ENCODE measurements around the gene ACO1. TPM values are rescaled to one million over a fixed set of nuclear protein-coding genes. Genes with fewer than 3 reads are reported as not detected.
"Not testable (repeated sequence)": the region's sequence is repeated elsewhere in the genome, so short reads cannot be mapped to it uniquely, and the experiment has no call there.

ACO1 gene
- 48.2 TPM for total RNA-seq

DNA sequence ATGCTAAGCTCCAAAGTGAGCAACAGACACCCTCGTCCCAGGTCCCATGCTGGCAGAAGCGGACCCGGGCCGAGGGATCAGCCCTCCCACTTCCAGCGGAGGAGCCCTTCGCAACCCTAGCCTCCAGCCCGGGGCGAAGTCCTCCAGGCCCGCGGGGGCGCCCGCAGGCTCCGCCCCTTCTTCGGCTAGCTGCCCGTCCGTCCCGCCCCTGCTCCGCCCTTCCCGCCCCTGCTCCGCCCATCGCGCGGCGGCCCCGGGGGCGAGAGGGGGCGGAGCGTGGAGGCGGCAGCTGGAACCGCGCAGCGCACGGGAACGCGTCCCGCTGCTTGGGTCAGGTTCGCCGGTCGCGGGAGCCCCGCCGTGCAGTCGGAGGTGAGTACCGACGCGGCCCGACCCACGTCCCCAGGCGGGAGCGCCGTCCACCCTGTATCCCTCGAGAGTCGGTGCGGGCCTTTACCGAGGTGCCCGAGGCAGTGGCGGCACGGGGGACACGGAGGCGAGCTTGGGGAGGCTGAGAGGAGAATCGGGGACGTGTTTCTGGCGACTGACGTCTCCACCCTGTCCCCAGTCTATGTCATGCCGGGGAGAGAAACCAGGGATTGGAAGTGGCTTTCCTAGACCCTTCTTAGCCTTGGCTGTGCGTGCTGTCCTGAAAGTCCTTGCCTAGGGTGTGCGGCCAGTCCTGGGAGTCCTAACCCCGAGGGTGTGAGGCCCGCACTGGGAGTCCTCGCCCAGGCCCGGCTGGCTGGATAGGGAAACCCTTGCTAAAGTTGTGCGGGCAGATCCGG lies at the start of gene ACO1:
Gene ACO1 (plus strand): TSS at position 280 of the 788 bp plus-strand sequence. CDS start 20,864 bp downstream, outside the sequence.
- DNase-seq (ENCODE audit: low spot score): peak; percentile 89

DNA sequence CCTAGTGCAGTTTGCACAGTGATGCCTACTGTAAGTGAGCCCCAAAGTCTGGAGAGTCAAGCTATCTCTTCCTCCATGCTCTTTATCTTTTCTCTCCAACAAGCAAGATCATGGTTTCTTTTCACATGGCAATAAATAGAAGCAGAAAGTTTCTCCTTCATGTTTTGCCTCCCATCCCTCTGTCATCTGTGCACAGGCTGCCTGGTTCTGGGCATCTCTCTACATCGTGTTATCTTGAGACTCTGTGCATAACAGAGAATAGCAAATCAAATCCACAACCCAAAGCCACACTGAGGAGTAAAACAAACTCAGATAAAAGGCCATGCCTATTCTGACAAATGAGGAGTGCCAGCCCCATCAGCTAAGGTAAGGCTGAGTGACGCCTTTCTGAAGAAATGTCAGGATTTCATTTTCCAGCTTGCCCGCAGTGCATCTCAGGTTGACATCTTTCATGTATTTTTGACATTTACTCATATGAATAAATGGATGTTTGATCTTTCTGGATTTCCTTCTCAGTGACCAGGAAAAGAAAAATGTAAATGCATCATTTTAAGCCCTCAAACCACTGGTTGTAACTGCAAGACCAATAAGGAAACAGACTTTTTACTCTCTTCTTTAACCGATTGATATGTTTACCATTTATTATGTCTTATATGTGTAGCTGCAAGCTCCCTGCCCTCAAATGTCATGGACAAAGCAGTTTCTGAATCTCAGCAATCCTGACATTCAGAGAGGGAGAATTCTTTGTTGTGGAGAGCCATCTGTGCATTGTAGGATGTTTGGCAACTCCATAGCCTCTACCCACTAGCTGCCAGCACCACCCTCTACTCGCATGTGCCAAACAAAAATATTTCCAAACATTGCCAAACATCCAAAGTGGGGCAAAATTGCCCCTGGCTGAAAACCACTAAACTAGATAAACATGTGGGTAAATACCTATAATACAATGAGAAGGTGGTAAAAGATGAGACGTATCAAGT lies 49.2 kb upstream of the ACO1 start:
- no peak for DNase-seq (ENCODE audit: low spot score)

DNA sequence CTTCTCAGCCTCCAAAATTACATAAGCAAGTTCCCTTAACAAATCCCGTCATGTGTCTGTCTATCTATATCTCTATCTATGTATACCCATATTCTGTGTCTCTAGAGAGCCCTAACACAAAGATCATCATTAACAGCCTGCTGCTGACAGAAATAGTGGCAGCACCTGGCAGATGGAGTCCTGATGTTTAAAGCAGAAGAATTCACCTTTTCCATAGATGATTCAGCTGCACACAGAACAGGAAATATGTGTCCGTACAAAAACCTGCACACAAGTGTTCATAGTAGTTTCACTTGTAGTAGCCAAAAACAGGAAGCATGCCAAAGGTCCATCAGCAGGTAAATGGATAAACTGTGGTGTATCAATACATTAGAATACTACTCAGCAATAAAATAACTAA lies 45.0 kb upstream of the ACO1 start:
- no peak for DNase-seq (ENCODE audit: low spot score)

DNA sequence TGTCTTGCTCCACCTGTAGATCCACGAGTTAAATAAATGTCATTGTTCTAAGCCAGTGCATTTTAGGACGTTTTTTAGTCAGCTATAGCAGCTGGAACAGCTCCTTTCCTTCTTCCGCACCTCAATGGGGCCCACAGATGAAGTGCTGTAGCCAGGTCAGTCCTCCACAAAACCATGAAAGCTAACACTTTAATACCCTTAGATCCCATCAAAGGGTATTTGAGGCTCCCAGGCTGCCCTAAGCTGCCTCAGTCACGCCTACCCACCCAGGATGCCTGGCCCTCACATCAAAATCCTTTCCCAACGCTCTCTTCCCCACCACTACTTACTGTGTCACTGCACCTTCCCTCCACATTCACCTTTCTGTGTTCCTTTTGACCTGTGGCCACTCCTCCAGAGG lies 44.1 kb upstream of the ACO1 start:
- no peak for DNase-seq (ENCODE audit: low spot score)

DNA sequence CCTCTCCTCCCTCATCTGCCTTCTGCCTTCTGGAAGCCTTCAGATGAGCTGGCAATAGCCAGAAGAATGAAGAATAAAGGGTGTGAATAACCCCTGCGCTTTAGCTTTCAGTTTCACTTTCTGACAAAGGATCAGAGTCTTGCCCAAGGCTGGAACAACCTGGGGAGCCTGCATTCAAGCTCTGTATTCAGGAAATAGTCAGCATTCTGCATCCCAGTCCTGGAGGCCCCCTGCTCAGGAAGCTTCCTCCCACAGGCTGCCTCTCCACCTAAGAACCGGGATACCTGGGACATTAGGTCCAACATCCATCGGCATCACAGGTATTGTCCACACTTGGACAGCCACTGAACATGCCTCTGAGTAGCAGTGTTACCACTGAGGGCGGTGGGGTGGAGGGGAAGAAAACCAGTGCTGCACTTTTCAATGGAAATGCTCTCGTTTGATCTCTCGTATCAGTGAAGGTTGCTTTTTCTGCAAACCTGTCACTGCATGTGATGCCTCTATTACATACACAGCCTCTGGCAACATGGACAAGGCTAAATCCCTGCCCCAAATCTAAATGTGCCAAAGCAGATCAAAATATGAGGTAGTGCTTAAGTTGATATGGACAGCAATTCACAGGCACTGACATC lies 39.8 kb upstream of the ACO1 start:
- DNase-seq (ENCODE audit: low spot score): no peak

DNA sequence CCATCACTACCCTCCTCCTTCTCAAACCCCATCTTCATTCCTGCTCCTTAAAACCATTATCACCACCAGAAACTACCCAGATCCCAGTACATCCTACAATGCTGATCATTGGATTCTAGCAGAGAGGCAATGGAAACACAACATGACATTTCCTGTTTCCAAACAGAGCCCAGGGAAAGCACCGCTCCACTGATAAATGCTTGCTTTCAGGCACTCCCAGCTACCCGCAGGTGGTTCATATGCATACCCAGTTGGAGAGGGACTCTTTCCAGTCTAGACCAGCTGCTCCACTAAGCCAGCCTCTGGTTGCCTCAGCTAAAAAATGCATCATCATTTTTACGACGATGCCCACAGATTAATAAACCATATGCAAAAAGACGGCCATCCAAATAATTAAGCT lies 39.2 kb upstream of the ACO1 start:
- DNase-seq (ENCODE audit: low spot score): no peak

DNA sequence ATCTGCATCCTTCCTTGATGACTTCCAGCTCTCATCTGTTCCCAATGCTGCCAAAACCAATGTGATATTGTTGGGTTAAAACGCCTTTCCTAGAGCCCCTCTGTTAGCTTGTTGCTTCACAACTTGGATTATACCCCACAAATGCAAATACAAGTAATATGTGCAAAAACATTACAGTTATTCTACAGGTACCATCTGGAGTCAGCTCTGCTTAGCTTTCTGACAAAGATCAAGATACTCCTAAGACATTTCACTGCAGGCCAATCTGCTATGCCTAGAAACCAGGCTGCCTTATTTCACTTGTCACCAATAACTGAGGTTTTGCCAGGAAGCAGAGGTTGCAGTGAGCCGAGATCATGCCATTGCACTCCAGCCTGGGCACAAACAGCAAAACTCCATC lies 36.9 kb upstream of the ACO1 start:
- no peak for DNase-seq (ENCODE audit: low spot score)

DNA sequence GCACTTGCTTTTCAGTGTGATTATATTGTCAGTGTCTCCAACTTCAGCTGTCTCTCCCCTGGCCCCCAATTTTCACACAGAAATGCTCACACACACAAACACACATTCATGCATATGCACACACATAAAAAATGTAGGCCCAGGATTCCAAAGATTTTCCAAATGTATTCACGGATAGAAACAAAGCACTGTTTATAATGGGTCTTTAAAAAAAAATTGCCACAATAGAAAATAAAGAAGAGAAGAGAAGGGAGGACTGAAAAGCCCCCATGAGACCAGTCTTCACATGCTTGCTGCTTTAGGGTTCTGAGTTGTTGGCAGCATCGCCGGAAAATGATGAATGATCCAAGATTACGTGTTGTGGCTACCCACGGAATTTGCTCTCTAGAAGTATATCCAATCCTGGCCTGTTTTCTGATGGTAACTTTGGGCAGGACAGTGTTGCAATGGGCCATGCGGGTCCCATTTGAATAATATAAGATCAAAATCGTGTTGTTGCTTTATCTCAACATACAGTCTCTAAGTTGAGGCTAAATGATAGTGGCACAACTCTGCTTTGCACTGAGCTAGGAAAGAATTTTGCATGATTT lies 36.2 kb upstream of the ACO1 start:
- no peak for DNase-seq (ENCODE audit: low spot score)

DNA sequence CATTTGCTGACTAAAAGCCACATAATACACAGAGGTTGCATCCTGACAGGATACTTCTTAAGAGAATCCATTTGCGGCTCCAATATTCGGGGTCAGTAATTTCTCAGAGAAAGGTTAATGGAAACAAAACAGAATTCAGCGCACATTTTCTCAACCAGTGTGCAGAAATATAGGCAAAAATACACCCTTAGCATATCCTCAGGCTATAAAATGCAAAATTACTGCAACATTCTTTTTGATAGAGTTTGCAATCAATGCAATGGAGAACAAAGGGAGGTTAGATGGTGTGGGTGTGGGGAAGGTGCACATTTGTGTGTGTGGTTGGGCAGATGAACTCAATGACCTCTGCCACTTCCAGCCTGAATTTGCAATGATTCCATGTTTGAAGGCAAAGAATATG lies 35.4 kb upstream of the ACO1 start:
- no peak for DNase-seq (ENCODE audit: low spot score)

DNA sequence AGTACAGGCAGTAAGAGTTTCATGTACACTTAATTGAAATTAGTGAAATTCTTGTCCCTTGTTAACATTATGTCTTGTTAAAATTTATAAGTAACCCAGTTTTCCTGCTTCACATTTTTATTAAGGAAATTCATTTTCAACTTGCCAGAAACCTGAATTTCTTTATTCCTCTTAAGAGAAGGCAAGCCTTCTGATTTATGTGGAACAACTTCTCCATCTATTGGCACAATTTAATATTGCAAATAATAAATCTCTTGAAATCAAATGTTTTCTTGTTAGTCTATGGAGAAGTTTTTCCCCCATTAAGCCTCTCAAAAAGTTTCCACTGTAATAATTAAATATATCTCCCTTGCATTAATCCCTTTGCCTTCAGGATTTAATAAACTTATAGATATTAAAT lies 33.8 kb upstream of the ACO1 start:
- DNase-seq (ENCODE audit: low spot score): no peak

DNA sequence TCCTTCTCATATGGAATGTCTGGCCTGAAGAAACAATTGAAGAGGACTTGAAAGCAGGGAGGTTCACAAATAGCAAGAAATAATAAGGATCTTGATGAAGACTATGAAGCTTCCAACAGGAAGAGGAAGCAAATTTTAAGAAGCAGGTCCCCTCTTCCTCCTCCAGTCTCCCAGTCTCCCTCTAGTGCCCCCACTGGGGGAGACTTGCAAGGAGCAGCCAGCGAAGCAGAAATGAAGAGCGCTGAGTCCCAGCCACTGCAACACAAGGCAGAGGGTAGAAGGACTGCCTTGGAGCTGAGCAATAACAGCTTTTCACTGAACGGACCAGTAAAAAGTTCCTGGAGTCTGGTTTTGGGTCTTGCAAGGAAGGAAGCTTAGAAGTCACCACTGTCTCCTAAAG lies 32.6 kb upstream of the ACO1 start:
- DNase-seq (ENCODE audit: low spot score): no peak

DNA sequence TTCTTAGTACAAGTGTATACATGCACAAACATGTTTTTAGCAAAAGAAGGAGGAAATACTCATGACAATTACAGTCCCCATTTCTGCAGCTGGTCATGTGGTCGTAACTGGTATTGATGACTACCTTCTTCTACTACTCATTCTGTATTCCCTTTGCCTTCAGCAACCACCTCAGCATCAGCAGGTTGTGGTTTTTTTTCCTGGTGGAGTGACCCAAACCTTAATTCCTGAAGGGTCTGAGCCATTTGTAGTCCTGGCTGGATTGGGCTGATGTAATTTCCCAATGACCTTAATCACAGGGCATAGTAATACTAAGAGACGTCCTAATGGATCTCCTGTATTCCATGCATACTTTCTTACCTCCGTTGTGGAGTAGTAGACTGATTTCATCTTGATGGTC lies 31.0 kb upstream of the ACO1 start:
- not testable (repeated sequence) for DNase-seq (ENCODE audit: low spot score)

DNA sequence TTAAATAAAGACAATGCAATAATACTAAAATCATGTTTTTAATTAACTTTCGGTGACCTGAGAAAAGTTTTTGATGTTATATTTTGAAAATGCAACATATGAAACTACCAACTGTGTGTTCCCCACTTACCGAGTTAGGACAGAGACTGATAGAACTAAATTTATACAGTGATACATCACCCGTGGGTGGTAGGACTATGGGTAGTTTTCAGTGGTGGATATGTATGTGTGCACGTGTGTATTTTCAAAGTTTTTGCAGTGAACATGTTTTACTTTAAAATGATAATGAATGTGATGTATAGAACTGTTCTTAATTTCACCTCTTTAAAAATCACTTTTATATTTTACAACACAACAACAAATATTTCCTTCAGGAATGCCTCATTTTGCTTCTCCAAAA lies 25.0 kb upstream of the ACO1 start:
- no peak for DNase-seq (ENCODE audit: low spot score)

DNA sequence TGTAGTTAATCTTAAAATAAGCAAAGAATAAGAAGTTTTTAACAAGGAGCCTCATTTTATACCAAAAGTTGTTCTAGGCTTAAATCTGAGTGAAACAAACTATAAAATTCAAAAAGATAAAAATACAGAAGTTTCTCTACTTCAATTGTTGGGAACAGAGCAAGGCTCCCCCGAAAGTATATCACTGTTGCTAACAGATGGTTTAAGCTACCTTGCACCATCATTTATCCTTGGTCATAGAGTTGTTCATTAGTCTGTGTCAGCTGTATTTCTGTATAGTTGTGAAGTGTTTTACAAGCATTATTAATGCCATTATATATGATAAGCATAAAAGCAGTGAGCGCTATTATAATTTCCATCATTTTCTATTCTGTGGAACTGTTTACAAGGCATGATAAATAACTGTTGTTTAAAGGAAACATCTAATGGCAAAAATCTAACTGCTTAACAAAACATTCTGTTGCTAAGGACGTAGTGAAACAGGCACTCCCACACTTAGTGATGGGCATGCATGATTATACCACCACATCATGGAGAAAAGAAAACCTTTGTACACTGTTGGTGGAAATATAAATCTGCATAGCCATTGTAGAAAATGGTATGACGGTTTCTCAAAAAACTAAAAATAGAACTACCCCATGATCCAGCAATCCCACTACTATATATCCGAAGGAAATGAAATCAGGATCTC lies 23.3 kb upstream of the ACO1 start:
- DNase-seq (ENCODE audit: low spot score): no peak

DNA sequence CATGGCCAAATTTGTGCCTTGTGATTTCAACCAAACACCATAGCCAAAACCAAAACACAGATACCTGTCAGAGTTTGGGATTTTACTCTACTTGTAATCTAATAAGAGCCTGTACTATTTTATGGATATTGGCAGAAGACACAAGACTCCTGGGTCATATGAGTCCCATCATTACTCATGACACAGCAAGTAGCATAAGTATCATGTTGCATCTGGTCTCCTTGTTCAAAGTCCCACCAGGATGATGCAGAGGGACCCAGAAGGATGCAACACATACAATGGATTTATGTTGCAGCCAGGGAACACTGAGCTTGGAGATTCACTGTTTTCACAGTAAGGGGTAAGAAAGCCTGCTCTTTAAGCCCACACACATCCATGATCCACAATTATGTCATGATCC lies 13.2 kb upstream of the ACO1 start:
- DNase-seq (ENCODE audit: low spot score): no peak

DNA sequence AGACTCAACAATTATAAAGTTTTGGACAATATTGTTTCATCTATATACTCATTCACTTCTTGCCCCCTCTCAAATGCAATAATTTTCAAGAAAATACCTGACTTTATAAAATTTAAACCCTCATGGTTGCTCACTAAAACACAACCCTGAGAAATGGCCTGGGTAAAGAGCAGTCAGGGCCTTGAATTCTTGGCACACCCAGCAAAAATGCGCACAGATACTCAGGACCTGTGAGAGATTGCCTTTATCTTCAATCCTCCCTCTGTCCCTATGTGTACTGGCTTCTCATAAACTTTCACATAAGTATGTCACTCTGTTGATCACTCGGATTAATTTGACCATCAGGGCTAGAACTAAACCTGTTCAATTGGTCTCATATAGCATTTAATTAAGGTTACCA lies 12.8 kb upstream of the ACO1 start:
- DNase-seq (ENCODE audit: low spot score): no peak

DNA sequence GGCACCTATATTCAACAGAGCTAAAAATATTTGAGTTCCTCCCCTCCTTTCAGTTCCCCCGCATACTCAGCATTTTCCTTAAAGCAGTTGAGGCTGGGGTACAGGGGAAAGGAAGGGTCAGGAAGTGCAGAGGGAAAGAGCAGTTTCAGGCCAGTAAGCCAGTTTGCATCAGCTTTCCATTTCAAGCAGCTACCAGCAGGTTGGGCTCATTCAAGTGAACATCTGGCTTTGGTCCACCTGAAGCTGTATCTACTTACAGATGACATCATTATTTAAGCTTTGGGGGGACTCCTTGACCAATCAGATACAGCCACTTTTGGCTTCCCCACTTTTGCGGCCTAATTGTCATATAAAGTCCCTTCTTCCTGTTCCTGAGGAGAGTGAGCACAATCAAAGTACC lies 8.2 kb upstream of the ACO1 start:
- no peak for DNase-seq (ENCODE audit: low spot score)

DNA sequence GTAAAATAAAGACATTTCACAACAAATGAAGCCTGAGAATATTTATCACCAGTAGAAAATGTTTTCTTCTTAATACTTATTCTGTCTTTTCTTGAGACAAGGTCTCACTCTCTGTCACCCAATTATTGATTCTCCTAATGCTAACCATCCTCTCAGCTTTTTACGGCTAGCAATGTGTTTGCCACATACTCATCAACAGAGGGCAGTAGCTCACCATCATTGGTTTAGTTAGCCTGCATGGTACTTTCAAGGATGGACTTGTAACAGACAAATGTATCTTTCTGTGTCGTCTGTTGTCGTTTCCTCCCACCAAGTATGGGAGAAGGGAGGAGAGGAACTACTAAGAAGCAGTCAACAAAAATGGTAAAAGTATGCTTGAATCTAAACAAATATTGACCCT lies 5.9 kb upstream of the ACO1 start:
- peak; percentile 41 for DNase-seq (ENCODE audit: low spot score)

DNA sequence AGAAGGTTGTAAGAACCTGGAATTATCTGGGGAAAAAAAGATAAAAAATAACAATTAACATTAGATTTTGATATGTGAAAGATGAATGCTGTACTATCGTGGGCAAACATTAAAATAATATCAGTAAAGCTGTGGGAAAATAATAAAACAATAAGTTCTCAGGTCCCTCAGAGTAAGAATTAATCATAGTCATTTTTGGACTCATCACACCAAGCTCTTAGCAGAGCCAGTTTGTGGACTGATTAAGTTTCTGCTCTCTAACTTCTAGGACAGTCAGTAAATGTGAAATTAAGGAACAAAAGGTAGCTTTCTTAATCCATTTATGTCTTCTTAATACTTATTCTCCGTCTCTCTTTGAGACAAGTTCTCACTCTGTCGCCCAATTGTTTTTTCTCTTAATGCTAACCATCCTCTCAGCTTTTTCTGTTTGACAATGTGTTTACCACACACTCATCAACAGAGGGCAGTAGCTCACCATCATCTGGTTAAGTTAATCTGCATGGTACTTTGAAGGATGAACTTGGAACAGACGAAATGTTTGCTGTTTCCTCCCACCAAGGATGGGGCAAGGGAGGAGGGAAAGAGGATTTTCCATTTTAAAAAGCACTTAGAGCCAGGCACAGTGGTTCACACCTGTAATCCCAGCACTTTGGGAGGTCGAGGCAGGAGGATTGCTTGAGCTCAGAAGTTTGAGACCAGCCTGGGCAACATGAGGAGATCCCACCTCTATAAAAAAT lies 5.3 kb upstream of the ACO1 start:
- DNase-seq (ENCODE audit: low spot score): peak; percentile 50

DNA sequence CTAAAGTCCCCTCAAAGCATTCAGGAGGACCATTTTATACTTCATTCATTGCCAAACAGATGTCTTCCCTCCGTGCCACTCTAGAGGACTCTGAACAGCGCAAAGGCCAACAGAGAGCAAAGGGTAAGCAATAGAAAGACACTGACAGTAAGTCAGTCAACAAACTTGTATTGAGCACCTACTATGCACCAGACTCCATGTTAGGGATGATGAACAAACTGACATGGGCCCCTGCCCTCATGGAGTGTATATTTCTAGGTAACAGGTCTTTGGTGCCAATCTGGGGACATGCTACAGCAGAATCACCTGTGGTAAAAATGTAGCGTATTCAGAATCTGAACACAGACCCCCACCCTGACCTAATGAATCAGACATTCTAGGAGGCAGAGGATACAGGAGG lies 3.5 kb upstream of the ACO1 start:
- DNase-seq (ENCODE audit: low spot score): no peak

All from mucosa of gallbladder (tissue), 1 donor.